Prostate gland (tissue), 2 donors: Measurements from ENCODE around the gene ATP2C2.

Experiments
- POLR2A ChIP-seq: fragments of 450-650 bp; IDR thresholded peaks from one replicate; pipeline ENCODE4 v1.6.1; 2016; ENCODE audit warnings: antibody characterized with exemption, mild to moderate bottlenecking
- POLR2AphosphoS5 ChIP-seq: sonication (generic); formaldehyde crosslinking; IDR thresholded peaks from one replicate; pipeline ENCODE4 v1.6.1; 2017; ENCODE audit warnings: antibody characterized with exemption
- TF ChIP-seq, protein P1 (sequence below), 4 experiments: fragments of 200-600 bp in 2 of 4; fragments of 450-650 bp in 2 of 4; sonication (generic) in 2 of 4; IDR thresholded peaks; 1 replicate in 3 of 4; 2 replicates in 1 of 4; pipeline ENCODE4 v1.5.1; 2016 to 2019; ENCODE audit warnings: antibody characterized with exemption in 4 of 4, mild to moderate bottlenecking in 2 of 4, moderate library complexity in 2 of 4

DNA sequence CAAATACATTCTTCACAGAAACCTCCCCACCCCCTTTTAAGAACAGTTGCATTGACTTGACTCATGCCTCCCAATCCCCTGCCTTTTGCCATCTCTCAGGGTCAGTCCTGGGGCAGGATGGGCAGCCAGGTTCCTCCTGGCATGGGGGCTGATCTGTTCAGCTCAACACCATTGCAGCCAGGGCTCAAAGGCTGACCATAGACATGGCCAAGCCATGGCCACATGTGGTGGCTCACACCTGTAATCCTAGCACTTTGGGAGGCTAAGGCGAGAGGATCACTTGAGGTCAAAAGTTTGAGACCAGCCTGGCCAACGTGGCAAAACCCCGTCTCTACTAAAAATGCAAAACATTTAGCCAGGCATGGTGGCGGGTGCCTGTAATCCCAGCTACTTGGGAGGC lies 14.1 kb downstream of the ATP2C2 start:
- TF ChIP-seq, protein P1, sequence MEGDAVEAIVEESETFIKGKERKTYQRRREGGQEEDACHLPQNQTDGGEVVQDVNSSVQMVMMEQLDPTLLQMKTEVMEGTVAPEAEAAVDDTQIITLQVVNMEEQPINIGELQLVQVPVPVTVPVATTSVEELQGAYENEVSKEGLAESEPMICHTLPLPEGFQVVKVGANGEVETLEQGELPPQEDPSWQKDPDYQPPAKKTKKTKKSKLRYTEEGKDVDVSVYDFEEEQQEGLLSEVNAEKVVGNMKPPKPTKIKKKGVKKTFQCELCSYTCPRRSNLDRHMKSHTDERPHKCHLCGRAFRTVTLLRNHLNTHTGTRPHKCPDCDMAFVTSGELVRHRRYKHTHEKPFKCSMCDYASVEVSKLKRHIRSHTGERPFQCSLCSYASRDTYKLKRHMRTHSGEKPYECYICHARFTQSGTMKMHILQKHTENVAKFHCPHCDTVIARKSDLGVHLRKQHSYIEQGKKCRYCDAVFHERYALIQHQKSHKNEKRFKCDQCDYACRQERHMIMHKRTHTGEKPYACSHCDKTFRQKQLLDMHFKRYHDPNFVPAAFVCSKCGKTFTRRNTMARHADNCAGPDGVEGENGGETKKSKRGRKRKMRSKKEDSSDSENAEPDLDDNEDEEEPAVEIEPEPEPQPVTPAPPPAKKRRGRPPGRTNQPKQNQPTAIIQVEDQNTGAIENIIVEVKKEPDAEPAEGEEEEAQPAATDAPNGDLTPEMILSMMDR (IDR thresholded peaks at IDR 0.05): no peak
- TF ChIP-seq POLR2A: no peak
- no peak for TF ChIP-seq POLR2AphosphoS5
